H9 (cell line): ENCODE measurements around the gene ATRX. TPM values are rescaled to one million over a fixed set of nuclear protein-coding genes. Genes with fewer than 3 reads are reported as not detected.

Experiments used
- DNase-seq: peaks from one replicate; pipeline ENCODE4 v3.0.0-alpha.2; 2017
- H2AFZ ChIP-seq: one replicate; pipeline ENCODE4 v1.6.1; 2013; ENCODE audit warnings: mild to moderate bottlenecking, low read length, control low read depth, moderate library complexity
- H2AK5ac ChIP-seq: 2 replicates; pipeline ENCODE4 v1.6.1; 2013; ENCODE audit warnings: low read length, control low read depth, mixed read lengths; ENCODE audit not compliant: insufficient read length
- H2BK120ac ChIP-seq: one replicate; pipeline ENCODE4 v1.6.1; 2013; ENCODE audit warnings: low read depth, mild to moderate bottlenecking, low read length, control low read depth, inconsistent platforms; ENCODE audit not compliant: poor library complexity, severe bottlenecking
- H2BK12ac ChIP-seq: 2 replicates; pipeline ENCODE4 v1.6.1; 2013; ENCODE audit warnings: low read length, control low read depth, mixed read lengths, low read depth; ENCODE audit not compliant: insufficient read length
- H2BK15ac ChIP-seq: 2 replicates; pipeline ENCODE4 v1.6.1; 2013; ENCODE audit warnings: low read depth, low read length, control low read depth
- H2BK20ac ChIP-seq: one replicate; pipeline ENCODE4 v1.6.1; 2013; ENCODE audit warnings: low read depth, mild to moderate bottlenecking, low read length, control low read depth, inconsistent platforms; ENCODE audit not compliant: poor library complexity, severe bottlenecking
- H2BK5ac ChIP-seq: 2 replicates; pipeline ENCODE4 v1.6.1; 2013; ENCODE audit warnings: low read length, control low read depth, mixed read lengths; ENCODE audit not compliant: insufficient read length
- H3K14ac ChIP-seq: 2 replicates; pipeline ENCODE4 v1.6.1; 2013; ENCODE audit warnings: low read length, control low read depth; ENCODE audit not compliant: insufficient read depth
- H3K18ac ChIP-seq: 2 replicates; pipeline ENCODE4 v1.6.1; 2013; ENCODE audit warnings: low read depth, mild to moderate bottlenecking, mixed read lengths, low read length, control low read depth; ENCODE audit not compliant: insufficient read length
- H3K23ac ChIP-seq: 2 replicates; pipeline ENCODE4 v1.6.1; 2013; ENCODE audit warnings: low read length, control low read depth, mixed read lengths, low read depth; ENCODE audit not compliant: insufficient read length
- H3K23me2 ChIP-seq: 2 replicates; pipeline ENCODE4 v1.6.1; 2013; ENCODE audit warnings: low read depth, mild to moderate bottlenecking, mixed read lengths, low read length, control low read depth; ENCODE audit not compliant: insufficient read length, poor library complexity, severe bottlenecking
- H3K27ac ChIP-seq: 2 replicates; pipeline ENCODE4 v1.5.1; 2013; ENCODE audit warnings: low read length, control low read depth, mixed read lengths, low read depth; ENCODE audit not compliant: insufficient read length
- H3K27me3 ChIP-seq: 2 replicates; pipeline ENCODE4 v1.6.1; 2013; ENCODE audit warnings: low read length, control low read depth, inconsistent platforms; ENCODE audit not compliant: insufficient read depth
- H3K4ac ChIP-seq: 2 replicates; pipeline ENCODE4 v1.6.1; 2013; ENCODE audit warnings: low read depth, mild to moderate bottlenecking, control low read depth, inconsistent platforms, low read length, moderate library complexity
- H3K4me1 ChIP-seq: 2 replicates; pipeline ENCODE4 v1.6.1; 2013; ENCODE audit warnings: low read length, control low read depth, inconsistent platforms; ENCODE audit not compliant: insufficient read depth
- H3K4me2 ChIP-seq: 2 replicates; pipeline ENCODE4 v1.6.1; 2013; ENCODE audit warnings: low read length, control low read depth, mixed read lengths; ENCODE audit not compliant: insufficient read length, insufficient read depth
- H3K56ac ChIP-seq: 2 replicates; pipeline ENCODE4 v1.6.1; 2013; ENCODE audit warnings: low read depth, mild to moderate bottlenecking, mixed read lengths, low read length, control low read depth; ENCODE audit not compliant: insufficient read length
- H3K79me1 ChIP-seq: 2 replicates; pipeline ENCODE4 v1.6.1; 2013; ENCODE audit warnings: low read depth, mild to moderate bottlenecking, moderate library complexity, low read length, control low read depth, inconsistent platforms; ENCODE audit not compliant: insufficient read depth, poor library complexity, severe bottlenecking
- H3K79me2 ChIP-seq: 2 replicates; pipeline ENCODE4 v1.6.1; 2013; ENCODE audit warnings: low read length, control low read depth, inconsistent platforms; ENCODE audit not compliant: insufficient read depth
- H3K9ac ChIP-seq: 2 replicates; pipeline ENCODE4 v1.6.1; 2013; ENCODE audit warnings: low read length, control low read depth, mixed read lengths; ENCODE audit not compliant: insufficient read length; ENCODE audit errors: extremely low read depth
- H3K9me3 ChIP-seq: one replicate; pipeline ENCODE4 v1.6.1; 2013; ENCODE audit warnings: low read depth, low read length, inconsistent platforms; ENCODE audit not compliant: control insufficient read depth
- H3T11ph ChIP-seq: one replicate; pipeline ENCODE4 v1.6.1; 2013; ENCODE audit warnings: mild to moderate bottlenecking, low read length, control low read depth, inconsistent platforms
- H4K20me1 ChIP-seq: one replicate; pipeline ENCODE4 v1.6.1; 2013; ENCODE audit not compliant: control insufficient read depth, insufficient read length, insufficient read depth
- H4K5ac ChIP-seq: 2 replicates; pipeline ENCODE4 v1.6.1; 2013; ENCODE audit warnings: low read depth, mild to moderate bottlenecking, mixed read lengths, low read length, control low read depth; ENCODE audit not compliant: insufficient read length
- H4K8ac ChIP-seq: replicated peaks from 2 replicates; pipeline ENCODE4 v1.6.1; 2013; ENCODE audit warnings: low read length, control low read depth, mixed read lengths, low read depth; ENCODE audit not compliant: insufficient read length
- H4K91ac ChIP-seq: 2 replicates; pipeline ENCODE4 v1.6.1; 2013; ENCODE audit warnings: low read depth, mild to moderate bottlenecking, moderate library complexity, mixed read lengths, low read length, control low read depth; ENCODE audit not compliant: insufficient read length
- H3K27ac Mint-ChIP-seq, 3 experiments: 2 replicates in 2 of 3; 3 replicates in 1 of 3; pipeline ENCODE4 v1.8.0; 2020 to 2021; ENCODE audit warnings: mixed read lengths in 3 of 3, mild to moderate bottlenecking in 1 of 3, moderate library complexity in 1 of 3
- H3K27me3 Mint-ChIP-seq: 2 replicates; pipeline ENCODE4 v1.8.0; 2021; ENCODE audit warnings: low read depth, mild to moderate bottlenecking, moderate library complexity, mixed read lengths
- H3K36me3 Mint-ChIP-seq, 3 experiments: 2 replicates in 2 of 3; 3 replicates in 1 of 3; pipeline ENCODE4 v1.8.0; 2020 to 2021; ENCODE audit warnings: low read depth in 3 of 3, mixed read lengths in 3 of 3; ENCODE audit not compliant: insufficient read depth in 1 of 3
- H3K4me1 Mint-ChIP-seq, 2 experiments: 2 replicates each; pipeline ENCODE4 v1.8.0; 2020; ENCODE audit warnings: mixed read lengths in 2 of 2
- H3K4me3 Mint-ChIP-seq, 2 experiments: 2 replicates in 1 of 2; 3 replicates in 1 of 2; pipeline ENCODE4 v1.8.0; 2020 to 2021; ENCODE audit warnings: mild to moderate bottlenecking in 2 of 2, mixed read lengths in 2 of 2, moderate library complexity in 1 of 2
- H3K9me3 Mint-ChIP-seq, 2 experiments: 2 replicates in 1 of 2; 3 replicates in 1 of 2; pipeline ENCODE4 v1.8.0; 2020; ENCODE audit warnings: mild to moderate bottlenecking in 2 of 2, mixed read lengths in 2 of 2, moderate library complexity in 1 of 2
- WGBS: extraction: QIAGEN DNeasy Blood & Tissue Kit; methylation state at CpG from one replicate; pipeline ENCODE4 v1.1.7; 2013; ENCODE audit warnings: missing lambda C conversion rate, low lambda C conversion rate, mixed read lengths; ENCODE audit not compliant: insufficient read length; ENCODE audit errors: extremely low coverage; 5-methylcytosine and 5-hydroxymethylcytosine counted together
- total RNA-seq: library from RNA; stranded (reverse); gene quantifications from 2 replicates; pipeline ENCODE4 v1.2.1, GENCODE V29; 2021
- TF ChIP-seq, protein P1 (sequence below): fragments of 200-600 bp; sonication (generic); conservative IDR thresholded peaks from 3 replicates; pipeline ENCODE4 v1.8.0; 2021; ENCODE audit warnings: antibody characterized with exemption, mild to moderate bottlenecking

Gene ATRX
- total RNA-seq, 1 experiment from 2014 or later, result 76.0 TPM

DNA sequence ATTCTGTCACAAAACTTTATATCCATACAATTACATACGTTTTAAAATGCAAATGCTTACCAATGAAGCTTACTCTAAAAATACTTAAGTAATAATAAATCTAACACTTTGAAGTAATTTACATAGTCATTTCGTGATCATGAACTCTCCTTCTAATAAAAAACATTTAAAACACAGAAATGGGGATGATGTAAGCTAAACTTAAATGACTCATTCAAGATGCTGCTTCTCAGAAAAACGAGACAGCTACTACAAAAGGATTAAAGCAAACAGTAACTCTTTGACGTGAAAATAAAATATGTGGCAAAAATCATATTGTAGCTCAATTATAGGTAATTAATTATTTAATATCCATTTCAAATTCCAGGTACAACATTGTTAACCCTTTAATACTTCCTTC lies 190.2 kb downstream of the ATRX start:
- Histone ChIP-seq H2AFZ (no peak overlapping the region), H3T11ph (no peak overlapping the region), H3K9me3 (no peaks in the 10 kb centered on the region), H2BK120ac (no peak overlapping the region), H3K27me3 (no peaks in the 10 kb centered on the region), H3K79me2 (no peaks in the 10 kb centered on the region), H2BK5ac (no peak overlapping the region), H4K8ac (no peak overlapping the region), H4K5ac (no peak overlapping the region), H3K27ac (no peak overlapping the region), H3K4me1 (no peaks in the 10 kb centered on the region), H3K18ac (no peak overlapping the region), H4K20me1 (no peaks in the 10 kb centered on the region), H2BK20ac (no peak overlapping the region), H3K14ac (no peak overlapping the region), H3K4ac (no peak overlapping the region), H2BK12ac (no peak overlapping the region), H2AK5ac (no peak overlapping the region), H3K4me2 (no peak overlapping the region), H3K9ac (no peak overlapping the region), H3K23me2 (no peaks in the 10 kb centered on the region), H4K91ac (no peak overlapping the region), H3K56ac (no peak overlapping the region), H3K79me1 (no peaks in the 10 kb centered on the region), H3K23ac (no peak overlapping the region), H2BK15ac (no peak overlapping the region)
- no CpG with 5 or more reads among the region's 4 CpGs for WGBS
- DNase-seq, result no peak
- TF ChIP-seq, protein P1, sequence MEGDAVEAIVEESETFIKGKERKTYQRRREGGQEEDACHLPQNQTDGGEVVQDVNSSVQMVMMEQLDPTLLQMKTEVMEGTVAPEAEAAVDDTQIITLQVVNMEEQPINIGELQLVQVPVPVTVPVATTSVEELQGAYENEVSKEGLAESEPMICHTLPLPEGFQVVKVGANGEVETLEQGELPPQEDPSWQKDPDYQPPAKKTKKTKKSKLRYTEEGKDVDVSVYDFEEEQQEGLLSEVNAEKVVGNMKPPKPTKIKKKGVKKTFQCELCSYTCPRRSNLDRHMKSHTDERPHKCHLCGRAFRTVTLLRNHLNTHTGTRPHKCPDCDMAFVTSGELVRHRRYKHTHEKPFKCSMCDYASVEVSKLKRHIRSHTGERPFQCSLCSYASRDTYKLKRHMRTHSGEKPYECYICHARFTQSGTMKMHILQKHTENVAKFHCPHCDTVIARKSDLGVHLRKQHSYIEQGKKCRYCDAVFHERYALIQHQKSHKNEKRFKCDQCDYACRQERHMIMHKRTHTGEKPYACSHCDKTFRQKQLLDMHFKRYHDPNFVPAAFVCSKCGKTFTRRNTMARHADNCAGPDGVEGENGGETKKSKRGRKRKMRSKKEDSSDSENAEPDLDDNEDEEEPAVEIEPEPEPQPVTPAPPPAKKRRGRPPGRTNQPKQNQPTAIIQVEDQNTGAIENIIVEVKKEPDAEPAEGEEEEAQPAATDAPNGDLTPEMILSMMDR, result no peak
- Mint-ChIP-seq H3K27me3 (no peaks in the 10 kb centered on the region), H3K4me1 (no peaks in the 10 kb centered on the region), H3K9me3 (peaks cover 49% of the 10 kb centered on the region in 2 experiments), H3K27ac (no peak overlapping the region), H3K4me3 (no peak overlapping the region), H3K36me3 (peaks cover 15 to 36% (median 24%) of the 10 kb centered on the region in 3 experiments)
